AG20443 (cell line): ENCODE results near the gene BCAN.
A peak's percentile ranks its signal among the peaks of the same experiment; 100 is the strongest.
"Not testable (repeated sequence)": the region's sequence is repeated elsewhere in the genome, so short reads cannot be mapped to it uniquely, and the experiment has no call there.

ENCODE experiments used
- DNase-seq: peaks from one replicate; pipeline ENCODE4 v3.0.0; 2012; ENCODE audit warnings: low spot score, mixed read lengths

Gene BCAN

DNA sequence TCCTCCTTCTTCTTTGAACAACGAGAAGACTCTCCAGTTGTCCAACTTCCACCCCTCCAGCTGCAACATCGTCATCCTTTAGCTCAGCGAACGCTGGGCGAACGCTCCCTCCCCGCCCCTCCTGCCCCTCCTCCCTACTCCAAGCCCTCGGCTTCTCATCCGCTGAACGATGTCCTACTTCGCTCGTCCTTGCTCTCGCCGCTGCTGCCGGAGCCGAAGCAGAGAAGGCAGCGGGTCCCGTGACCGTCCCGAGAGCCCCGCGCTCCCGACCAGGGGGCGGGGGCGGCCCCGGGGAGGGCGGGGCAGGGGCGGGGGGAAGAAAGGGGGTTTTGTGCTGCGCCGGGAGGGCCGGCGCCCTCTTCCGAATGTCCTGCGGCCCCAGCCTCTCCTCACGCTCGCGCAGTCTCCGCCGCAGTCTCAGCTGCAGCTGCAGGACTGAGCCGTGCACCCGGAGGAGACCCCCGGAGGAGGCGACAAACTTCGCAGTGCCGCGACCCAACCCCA lies at the start of gene BCAN:
Gene BCAN, plus strand, starts transcription at position 357 of the 504 bp plus-strand sequence. CDS start 3,938 bp downstream, outside the sequence.
- DNase-seq, result peak; percentile 51

DNA sequence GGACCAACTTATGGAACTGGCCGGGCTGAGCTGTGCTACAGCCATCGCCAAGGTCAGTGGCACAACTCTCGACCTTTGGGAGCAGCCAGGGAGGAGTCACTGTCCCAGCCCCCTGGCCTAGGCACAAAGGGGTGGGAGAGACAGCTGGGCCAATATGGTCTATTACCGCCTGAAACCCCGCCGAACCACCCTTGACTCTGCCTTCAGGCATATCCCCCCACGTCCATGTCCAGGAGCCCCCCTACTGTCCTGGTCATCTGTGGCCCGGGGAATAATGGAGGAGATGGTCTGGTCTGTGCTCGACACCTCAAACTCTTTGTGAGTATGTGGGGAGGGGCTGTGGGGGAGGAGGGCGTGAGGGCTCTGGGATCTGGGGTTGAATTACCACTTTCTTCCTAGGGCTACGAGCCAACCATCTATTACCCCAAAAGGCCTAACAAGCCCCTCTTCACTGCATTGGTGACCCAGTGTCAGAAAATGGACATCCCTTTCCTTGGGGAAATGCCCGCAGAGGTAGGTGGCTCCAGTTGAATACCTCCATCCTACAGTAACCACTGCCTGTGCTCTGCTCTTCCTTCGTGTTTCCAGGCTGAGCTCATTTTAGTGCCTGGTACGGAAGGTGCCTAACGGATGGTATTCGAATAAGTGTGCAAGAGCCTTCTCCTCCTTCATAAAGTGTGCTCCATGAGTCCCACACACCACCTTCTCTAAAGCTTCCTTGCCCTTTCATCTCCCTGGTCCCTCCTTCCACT lies 49.6 kb upstream of the BCAN start:
- no peak for DNase-seq

- no peak for DNase-seq
Measured at GRCh38 chr1:156592910-156593660, 48.8 kb upstream of the BCAN start.

DNA sequence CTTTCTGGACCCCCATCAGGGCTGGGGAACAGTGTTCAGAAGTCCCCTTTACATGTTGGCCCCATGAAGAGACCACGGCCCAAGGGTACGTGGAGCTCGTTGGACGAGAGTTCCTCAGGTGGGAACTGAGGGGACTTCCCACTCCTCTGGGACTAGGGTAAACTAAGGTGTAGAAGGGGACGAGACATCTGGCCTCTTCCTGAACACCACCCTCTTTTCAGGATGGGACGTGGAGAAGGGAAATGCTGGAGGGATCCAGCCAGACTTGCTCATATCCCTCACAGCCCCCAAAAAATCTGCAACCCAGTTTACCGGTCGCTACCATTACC lies 48.3 kb upstream of the BCAN start:
- no peak for DNase-seq

DNA sequence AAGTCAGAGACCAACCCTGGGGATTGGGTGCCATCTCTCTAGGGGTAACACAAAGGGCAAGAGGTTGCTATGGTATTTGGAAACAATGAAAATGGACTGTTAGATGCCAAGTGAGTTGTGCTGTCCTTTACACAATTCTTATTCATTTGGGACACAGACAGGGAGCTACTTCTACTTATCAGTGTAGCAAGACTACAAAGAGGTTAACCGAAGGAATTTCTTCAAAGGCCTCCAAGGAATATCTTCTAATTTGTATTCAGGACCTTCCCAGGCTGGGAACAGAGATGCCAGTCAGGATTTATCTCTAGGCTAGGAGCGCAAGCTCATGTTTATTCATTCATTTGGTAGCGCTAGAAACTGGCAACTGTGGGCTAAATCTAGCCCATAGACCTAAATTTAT lies 47.7 kb upstream of the BCAN start:
- DNase-seq, result no peak

GRCh38 chr1:156595016-156595415 lies 46.9 kb upstream of the BCAN start:
- no peak for DNase-seq

- no peak for DNase-seq
Measured at GRCh38 chr1:156596426-156596825, 45.5 kb upstream of the BCAN start.

DNA sequence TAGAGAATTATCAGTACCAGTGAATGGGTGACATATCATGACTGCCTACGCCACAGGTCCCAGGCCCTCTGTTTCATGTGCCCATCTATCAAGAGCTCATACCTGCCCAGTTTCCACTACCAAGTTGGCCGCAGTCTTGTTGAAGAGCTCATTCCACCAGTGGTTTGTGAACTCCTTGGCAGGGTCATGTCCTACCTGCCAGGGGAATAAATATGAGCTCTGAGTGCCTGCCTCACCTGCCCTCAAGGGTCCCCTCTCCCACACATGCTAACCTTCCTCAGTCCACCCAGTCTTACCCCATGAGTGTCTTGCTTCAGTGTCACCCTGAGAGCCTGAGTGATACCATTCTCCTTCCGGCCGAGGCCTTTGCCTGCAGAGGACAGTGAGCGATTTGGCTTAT lies 43.8 kb upstream of the BCAN start:
- no peak for DNase-seq

DNA sequence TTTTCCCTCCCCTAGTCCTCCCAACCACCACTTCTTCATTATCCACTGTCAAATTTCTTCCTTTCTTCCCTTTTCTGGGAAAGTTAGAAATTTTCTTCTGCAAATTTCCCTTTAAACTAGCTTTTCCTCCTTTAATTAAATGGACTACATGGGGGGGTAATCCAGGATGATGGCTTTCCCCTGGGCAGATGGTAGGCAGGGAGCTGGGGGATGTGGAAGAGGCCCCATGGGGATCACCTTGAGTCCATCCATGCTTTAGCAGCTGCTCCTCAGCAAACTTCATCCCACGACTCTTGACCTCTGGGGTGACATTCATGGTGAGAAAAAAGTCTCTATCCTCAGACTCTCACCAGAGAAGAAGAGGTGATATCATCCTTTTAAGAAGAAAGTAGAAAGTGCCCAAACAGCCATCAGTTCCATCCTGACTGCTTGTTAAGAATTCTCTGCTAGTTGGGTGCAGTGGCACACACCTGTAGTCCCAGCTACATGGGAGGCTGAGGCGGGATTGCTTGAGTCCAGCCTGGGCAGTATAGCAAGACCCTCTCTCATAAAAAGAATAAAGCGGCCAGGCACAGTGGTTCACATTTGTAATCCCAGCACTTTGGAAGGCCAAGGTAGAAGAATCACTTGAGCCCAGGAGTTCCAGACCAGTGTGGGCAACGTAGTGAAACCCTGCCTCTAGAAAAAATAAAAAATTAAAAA lies 43.0 kb upstream of the BCAN start:
- DNase-seq, result no peak

DNA sequence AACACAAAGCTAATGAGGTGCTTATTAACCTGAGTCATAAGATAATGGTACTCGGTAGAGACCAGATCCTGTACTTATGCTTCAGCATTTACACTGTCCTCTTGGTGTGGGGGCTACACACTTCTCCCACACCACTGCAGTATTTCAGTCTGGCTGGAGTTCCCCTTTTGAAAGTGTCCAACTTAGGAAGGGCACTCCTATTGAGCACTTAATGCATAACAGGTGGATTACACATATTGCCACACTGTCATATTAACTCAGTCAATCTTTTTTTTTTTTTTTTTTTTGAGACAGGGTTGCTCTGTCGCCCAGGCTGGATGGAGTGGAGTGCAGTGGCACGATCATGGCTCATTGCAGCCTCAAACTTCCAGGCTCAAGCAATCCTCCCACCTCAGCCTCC lies 42.1 kb upstream of the BCAN start:
- DNase-seq, result no peak

GRCh38 chr1:156600733-156601121 lies 41.2 kb upstream of the BCAN start:
- no peak for DNase-seq

- DNase-seq, result peak; percentile 92
Measured at GRCh38 chr1:156601122-156601830, 40.6 kb upstream of the BCAN start, which contains the start of gene GPATCH4. Gene GPATCH4 (minus strand): TSS chr1:156601479.

DNA sequence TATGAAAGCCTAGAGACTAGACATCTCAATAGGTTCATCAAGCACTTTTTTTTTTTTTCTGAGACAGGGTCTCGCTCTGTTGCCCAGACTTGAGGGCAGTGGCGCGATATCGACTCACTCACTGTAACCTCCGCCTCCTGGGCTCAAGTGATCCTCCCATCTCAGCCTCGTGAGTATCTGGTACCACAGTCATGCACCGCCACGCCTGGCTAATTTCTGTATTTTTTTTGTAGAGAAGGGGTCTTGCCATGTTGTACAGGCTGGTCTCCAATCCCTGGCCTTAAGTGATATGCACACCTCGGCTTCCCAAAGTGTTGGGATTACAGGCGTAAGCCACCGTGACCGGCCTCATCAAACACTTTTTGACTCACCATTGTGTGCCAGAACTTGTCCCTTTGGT lies 40.0 kb upstream of the BCAN start:
- DNase-seq, result no peak

DNA sequence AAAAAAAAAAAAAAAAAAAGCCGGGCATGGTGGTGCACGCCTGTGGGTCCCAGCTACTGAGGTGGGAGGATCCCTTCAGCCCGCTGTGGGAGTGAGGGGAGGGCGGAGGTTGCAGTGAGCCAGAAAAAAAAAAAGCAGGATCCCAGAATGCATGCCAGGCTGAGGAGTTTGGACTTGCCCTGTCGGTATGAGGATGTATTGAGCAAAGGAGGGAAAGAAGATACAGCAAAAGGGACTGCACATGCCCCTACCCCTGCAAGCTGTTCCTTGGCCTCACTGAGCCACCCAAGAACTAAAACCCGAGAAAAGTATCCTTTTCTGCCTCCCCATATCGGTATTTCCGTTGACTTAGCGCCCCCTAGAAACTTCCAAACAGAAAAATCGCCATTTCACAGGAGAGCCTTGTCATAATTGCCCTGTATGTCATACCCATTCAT lies 39.3 kb upstream of the BCAN start:
- DNase-seq, result no peak

- DNase-seq, result not testable (repeated sequence)
Measured at GRCh38 chr1:156607344-156607743, 34.6 kb upstream of the BCAN start.

GRCh38 chr1:156608036-156608674 lies 33.8 kb upstream of the BCAN start:
- peak; percentile 80 for DNase-seq

DNA sequence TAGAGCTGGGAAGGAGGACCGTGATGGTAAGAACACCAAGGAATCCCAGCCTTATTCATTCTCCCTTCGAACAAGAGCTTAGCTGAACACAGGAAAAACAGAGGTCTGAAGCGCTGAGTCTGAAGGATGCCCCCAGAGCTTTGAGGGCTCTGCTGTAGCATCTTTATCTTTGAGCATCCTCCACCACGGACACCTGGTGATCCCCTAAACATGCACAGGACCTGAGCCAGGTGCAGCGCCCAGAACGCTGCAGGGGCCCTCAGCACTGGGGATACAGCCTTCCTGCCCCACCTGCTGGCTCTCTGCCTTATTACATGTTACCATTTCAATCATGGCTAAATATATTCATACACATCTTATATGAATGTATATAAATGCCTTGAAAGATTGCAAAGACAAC lies 32.9 kb upstream of the BCAN start:
- no peak for DNase-seq

DNA sequence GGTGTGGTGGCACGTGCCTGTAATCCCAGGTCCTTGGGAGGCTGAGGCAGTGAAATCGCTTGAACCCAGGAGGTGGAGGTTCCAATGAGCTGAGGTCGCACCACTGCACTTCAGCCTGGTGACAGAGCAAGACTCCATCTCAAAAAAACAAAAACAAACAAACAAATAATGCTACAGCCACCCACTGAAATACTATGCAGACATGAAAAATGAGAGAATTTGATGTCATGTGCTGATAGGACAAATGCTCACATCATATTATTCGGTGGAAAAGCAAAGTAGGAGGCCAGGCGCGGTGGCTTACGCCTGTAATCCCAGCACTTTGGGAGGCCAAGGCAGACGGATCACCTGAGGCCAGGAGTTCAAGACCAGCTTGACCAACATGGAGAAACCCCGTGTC lies 31.8 kb upstream of the BCAN start:
- DNase-seq, result not testable (repeated sequence)

GRCh38 chr1:156612666-156613065 lies 29.3 kb upstream of the BCAN start:
- DNase-seq, result no peak

GRCh38 chr1:156615946-156616345 lies 26.0 kb upstream of the BCAN start:
- DNase-seq, result no peak

- DNase-seq, result no peak
Measured at GRCh38 chr1:156616463-156616862, 25.5 kb upstream of the BCAN start.
